Kidney glomerular epithelial cell (primary cell): ENCODE data around the gene ADPRHL1.

ENCODE experiments used
- DNase-seq: peaks from one replicate; lab custom pipeline; 2025; lab: John Stamatoyannopoulos, UW

Gene ADPRHL1

GRCh38 chr13:113452942-113453901 is at the start of gene ADPRHL1:
TSS of gene ADPRHL1 (minus strand) at chr13:113453488. CDS start at chr13:113453437, 51 bp downstream.
- no peak for DNase-seq

- no peak for DNase-seq
Observed at GRCh38 chr13:113502686-113503085, 49.4 kb upstream of the ADPRHL1 start.

GRCh38 chr13:113500530-113501265 is 47.4 kb upstream of the ADPRHL1 start:
- DNase-seq = no peak

- DNase-seq = no peak
Observed at GRCh38 chr13:113499936-113500335, 46.6 kb upstream of the ADPRHL1 start.

- DNase-seq = no peak
Observed at GRCh38 chr13:113498905-113499304, 45.6 kb upstream of the ADPRHL1 start.

- no peak for DNase-seq
Observed at GRCh38 chr13:113497217-113497616, 43.9 kb upstream of the ADPRHL1 start.

- peak; percentile 41 for DNase-seq
Observed at GRCh38 chr13:113495494-113496210, 42.4 kb upstream of the ADPRHL1 start.

GRCh38 chr13:113493315-113493951 is 40.1 kb upstream of the ADPRHL1 start:
- peak; percentile 85 for DNase-seq

GRCh38 chr13:113491982-113492381 is 38.7 kb upstream of the ADPRHL1 start:
- DNase-seq = no peak

- no peak for DNase-seq
Observed at GRCh38 chr13:113491418-113491883, 38.2 kb upstream of the ADPRHL1 start.

- DNase-seq = peak; percentile 80
Observed at GRCh38 chr13:113490496-113491417, 37.5 kb upstream of the ADPRHL1 start, which contains the start of gene DCUN1D2. TSS of gene DCUN1D2 (minus strand) at chr13:113490711. CDS start at chr13:113490669, 42 bp downstream.

GRCh38 chr13:113489549-113490495 is 36.5 kb upstream of the ADPRHL1 start:
- DNase-seq = peak; percentile 86

GRCh38 chr13:113489171-113489548 is 35.9 kb upstream of the ADPRHL1 start:
- DNase-seq = no peak

- DNase-seq = no peak
Observed at GRCh38 chr13:113488283-113488682, 35.0 kb upstream of the ADPRHL1 start.

- no peak for DNase-seq
Observed at GRCh38 chr13:113486698-113487097, 33.4 kb upstream of the ADPRHL1 start.

- DNase-seq = no peak
Observed at GRCh38 chr13:113485545-113485944, 32.3 kb upstream of the ADPRHL1 start.

- DNase-seq = no peak
Observed at GRCh38 chr13:113483504-113484293, 30.4 kb upstream of the ADPRHL1 start.

- DNase-seq = no peak
Observed at GRCh38 chr13:113483081-113483480, 29.8 kb upstream of the ADPRHL1 start.
